PFSK-1 (cell line): ENCODE measurements around the gene COL19A1.

Experiments used
- FOXP2 ChIP-seq: optimal IDR thresholded peaks from 2 replicates; pipeline ENCODE3; 2011; ENCODE audit warnings: borderline replicate concordance, control low read depth, inconsistent platforms; ENCODE audit not compliant: insufficient read depth; ENCODE audit errors: extremely low read length, extremely low read depth
- POLR2AphosphoS5 ChIP-seq: IDR thresholded peaks from 2 replicates; pipeline ENCODE4 v1.6.1; 2012; ENCODE audit warnings: low read depth, mild to moderate bottlenecking, control low read depth, low read length, moderate library complexity
- SIN3A ChIP-seq: IDR thresholded peaks from 2 replicates; pipeline ENCODE4 v1.6.1; 2012; ENCODE audit warnings: mild to moderate bottlenecking, low read length, moderate library complexity, borderline replicate concordance; ENCODE audit not compliant: insufficient read depth
- TAF1 ChIP-seq: IDR thresholded peaks from 2 replicates; pipeline ENCODE4 v1.6.1; 2012; ENCODE audit warnings: low read length, control low read depth, borderline replicate concordance; ENCODE audit not compliant: insufficient read depth
- TF ChIP-seq, protein P1 (sequence below), 2 experiments: IDR thresholded peaks; 2 replicates each; pipeline versions ENCODE4 v1.6.1 to v1.8.0; 2011 to 2012; ENCODE audit warnings: low read depth in 2 of 2, low read length in 2 of 2, control low read depth in 1 of 2, inconsistent platforms in 1 of 2, mild to moderate bottlenecking in 1 of 2, moderate library complexity in 1 of 2; ENCODE audit not compliant: insufficient read depth in 1 of 2

The COL19A1 gene

DNA sequence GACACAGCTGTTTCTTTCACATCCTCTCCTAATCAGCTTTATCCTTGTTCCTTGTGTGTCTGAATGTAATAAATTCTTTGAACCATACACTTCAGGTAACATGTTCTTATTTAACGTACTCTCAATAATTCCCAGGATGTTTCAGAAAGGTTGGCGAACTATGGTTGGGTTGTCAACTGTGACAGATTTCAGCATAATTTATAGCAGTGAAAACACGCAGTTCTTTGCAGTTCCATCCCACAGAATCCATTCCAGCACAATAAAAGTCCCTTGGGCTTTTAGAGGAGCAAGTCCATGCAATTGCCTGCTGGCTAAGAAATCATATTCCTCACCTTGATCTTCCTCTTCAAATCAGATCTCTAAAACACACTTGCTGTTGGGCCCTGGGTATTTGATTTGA, 317.2 kb downstream of the COL19A1 start:
- TF ChIP-seq TAF1 (no peak), POLR2AphosphoS5 (no peak), FOXP2 (no peak), SIN3A (no peak)
- TF ChIP-seq, protein P1, sequence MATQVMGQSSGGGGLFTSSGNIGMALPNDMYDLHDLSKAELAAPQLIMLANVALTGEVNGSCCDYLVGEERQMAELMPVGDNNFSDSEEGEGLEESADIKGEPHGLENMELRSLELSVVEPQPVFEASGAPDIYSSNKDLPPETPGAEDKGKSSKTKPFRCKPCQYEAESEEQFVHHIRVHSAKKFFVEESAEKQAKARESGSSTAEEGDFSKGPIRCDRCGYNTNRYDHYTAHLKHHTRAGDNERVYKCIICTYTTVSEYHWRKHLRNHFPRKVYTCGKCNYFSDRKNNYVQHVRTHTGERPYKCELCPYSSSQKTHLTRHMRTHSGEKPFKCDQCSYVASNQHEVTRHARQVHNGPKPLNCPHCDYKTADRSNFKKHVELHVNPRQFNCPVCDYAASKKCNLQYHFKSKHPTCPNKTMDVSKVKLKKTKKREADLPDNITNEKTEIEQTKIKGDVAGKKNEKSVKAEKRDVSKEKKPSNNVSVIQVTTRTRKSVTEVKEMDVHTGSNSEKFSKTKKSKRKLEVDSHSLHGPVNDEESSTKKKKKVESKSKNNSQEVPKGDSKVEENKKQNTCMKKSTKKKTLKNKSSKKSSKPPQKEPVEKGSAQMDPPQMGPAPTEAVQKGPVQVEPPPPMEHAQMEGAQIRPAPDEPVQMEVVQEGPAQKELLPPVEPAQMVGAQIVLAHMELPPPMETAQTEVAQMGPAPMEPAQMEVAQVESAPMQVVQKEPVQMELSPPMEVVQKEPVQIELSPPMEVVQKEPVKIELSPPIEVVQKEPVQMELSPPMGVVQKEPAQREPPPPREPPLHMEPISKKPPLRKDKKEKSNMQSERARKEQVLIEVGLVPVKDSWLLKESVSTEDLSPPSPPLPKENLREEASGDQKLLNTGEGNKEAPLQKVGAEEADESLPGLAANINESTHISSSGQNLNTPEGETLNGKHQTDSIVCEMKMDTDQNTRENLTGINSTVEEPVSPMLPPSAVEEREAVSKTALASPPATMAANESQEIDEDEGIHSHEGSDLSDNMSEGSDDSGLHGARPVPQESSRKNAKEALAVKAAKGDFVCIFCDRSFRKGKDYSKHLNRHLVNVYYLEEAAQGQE (IDR thresholded peaks at IDR 0.05; ENCODE audit: insufficient read depth in 1 of 2, low read depth in 2 of 2, low read length in 2 of 2) = no peak

DNA sequence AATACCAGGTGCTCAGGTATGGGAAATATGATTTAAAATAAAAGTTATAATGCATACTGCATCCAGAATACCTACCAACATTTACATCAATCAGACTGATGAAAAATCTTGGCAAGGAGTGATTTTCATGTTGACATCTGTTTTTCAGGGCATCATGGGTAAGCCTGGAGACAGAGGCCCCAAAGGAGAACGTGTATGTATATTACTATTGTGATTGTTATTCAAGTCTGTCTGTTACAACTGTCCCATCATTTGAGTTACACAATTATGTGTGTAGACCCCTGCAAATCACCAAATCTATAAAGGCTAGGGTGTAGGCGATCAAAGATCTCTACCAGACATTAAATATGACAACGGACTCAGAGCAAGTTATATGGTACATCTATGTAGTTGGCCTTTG, 318.4 kb downstream of the COL19A1 start:
- TF ChIP-seq TAF1 (no peak), POLR2AphosphoS5 (no peak), SIN3A (no peak), FOXP2 (no peak)
- TF ChIP-seq, protein P1 (IDR thresholded peaks at IDR 0.05; ENCODE audit: insufficient read depth in 1 of 2, low read depth in 2 of 2, low read length in 2 of 2) = no peak

DNA sequence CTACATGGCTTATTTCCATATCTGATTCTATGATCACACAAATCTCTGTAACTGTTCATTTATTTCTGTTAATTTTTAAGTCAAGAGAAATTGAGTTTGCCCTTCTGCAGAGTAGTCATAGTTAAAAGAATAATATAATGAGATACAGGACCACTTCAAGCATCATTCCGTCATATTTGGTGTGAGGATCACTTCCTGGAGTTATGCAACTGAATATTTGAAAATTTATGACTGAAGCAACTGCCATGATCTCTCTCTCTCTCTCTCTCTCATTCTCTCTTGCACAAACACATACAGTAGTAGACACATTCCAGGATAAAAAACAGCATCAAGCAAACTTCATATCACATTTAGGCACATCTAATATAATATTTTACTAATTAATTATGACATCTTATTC, 320.1 kb downstream of the COL19A1 start:
- no peak for TF ChIP-seq POLR2AphosphoS5
- no peak for TF ChIP-seq TAF1
- TF ChIP-seq, protein P1 (IDR thresholded peaks at IDR 0.05; ENCODE audit: insufficient read depth in 1 of 2, low read depth in 2 of 2, low read length in 2 of 2) = no peak
- no peak for TF ChIP-seq FOXP2
- TF ChIP-seq SIN3A = no peak

DNA sequence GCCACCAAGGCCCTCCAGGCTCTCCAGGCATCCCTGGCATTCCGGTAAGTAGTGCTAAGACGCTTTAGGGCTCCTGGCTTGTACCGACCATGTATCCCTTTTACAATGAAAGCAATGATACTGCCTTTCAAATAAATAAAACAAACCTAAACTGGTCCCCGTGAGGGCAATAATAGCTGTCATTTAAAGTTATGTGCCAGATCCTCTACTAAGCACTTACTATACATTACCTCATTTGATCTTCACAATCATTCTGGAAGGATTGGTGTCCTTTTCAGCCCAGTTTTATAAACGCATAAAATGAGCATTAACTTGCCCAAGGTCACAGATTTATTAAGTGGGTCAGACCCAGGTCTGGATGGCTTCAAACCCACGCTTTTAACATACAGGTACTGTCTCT, 321.8 kb downstream of the COL19A1 start:
- TF ChIP-seq POLR2AphosphoS5 (no peak), SIN3A (no peak), FOXP2 (no peak), TAF1 (no peak)
- TF ChIP-seq, protein P1 (IDR thresholded peaks at IDR 0.05; ENCODE audit: insufficient read depth in 1 of 2, low read depth in 2 of 2, low read length in 2 of 2) = no peak

DNA sequence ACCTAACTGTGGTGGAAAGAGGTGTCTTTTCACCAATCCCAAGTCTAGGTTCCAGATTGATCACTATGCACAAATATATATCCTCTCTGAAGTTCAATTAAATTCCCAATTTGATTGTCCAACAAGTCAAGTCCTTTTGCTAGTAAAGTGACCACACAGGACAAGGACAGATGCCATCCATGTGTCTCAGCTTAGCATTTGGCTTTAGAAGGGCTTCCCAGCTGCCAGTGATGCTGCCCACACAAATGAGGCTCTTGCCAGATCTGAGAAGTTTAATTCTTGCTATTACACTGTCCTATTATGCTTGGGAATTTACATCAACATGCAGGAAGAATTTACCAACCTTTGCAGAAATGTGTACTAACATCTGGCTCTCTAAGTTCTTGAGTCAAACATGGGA, 328.1 kb downstream of the COL19A1 start:
- TF ChIP-seq TAF1 (no peak), POLR2AphosphoS5 (no peak), FOXP2 (no peak), SIN3A (no peak)
- TF ChIP-seq, protein P1 (IDR thresholded peaks at IDR 0.05; ENCODE audit: insufficient read depth in 1 of 2, low read depth in 2 of 2, low read length in 2 of 2) = no peak
